HepG2 (cell line): ENCODE data around the gene RAB15. TPM values are rescaled to one million over a fixed set of nuclear protein-coding genes. Genes with fewer than 3 reads are reported as not detected.

ENCODE experiments used
- ATF5 ChIP-seq: sonication (generic); formaldehyde crosslinking; IDR thresholded peaks from 2 replicates; pipeline ENCODE4 v1.4.0; 2020; ENCODE audit warnings: mild to moderate bottlenecking, low read depth, missing genetic modification reagents
- CBFB ChIP-seq: sonication (generic); formaldehyde crosslinking; IDR thresholded peaks from 2 replicates; pipeline ENCODE4 v1.4.0; 2020; ENCODE audit warnings: missing genetic modification reagents
- CC2D1A ChIP-seq: sonication (generic); formaldehyde crosslinking; IDR thresholded peaks from 2 replicates; pipeline ENCODE4 v1.8.1; 2023; ENCODE audit warnings: mild to moderate bottlenecking, missing genetic modification reagents
- CREBL2 ChIP-seq: sonication (generic); formaldehyde crosslinking; IDR thresholded peaks from 2 replicates; pipeline ENCODE4 v1.8.1; 2023; ENCODE audit warnings: missing genetic modification reagents, mild to moderate bottlenecking, borderline replicate concordance
- HMGXB4 ChIP-seq, 2 experiments: sonication (generic) in 1 of 2; formaldehyde crosslinking in 1 of 2; IDR thresholded peaks; 2 replicates each; pipeline versions ENCODE4 v1.4.0 to v1.6.1; 2018 to 2020; ENCODE audit warnings: missing genetic modification reagents in 2 of 2, borderline replicate concordance in 1 of 2, low read depth in 1 of 2, mild to moderate bottlenecking in 1 of 2, missing biosample characterization in 1 of 2
- IKZF1 ChIP-seq: fragments of 450-650 bp; IDR thresholded peaks from 2 replicates; pipeline ENCODE4 v1.7.1; 2016
- MAFG ChIP-seq: sonication (generic); formaldehyde crosslinking; IDR thresholded peaks from 2 replicates; pipeline ENCODE4 v1.5.1; 2020; ENCODE audit warnings: mild to moderate bottlenecking, missing genetic modification reagents
- NBN ChIP-seq: fragments of 450-650 bp; conservative IDR thresholded peaks from 2 replicates; pipeline ENCODE4 v1.6.1; 2017
- SAFB2 ChIP-seq: sonication (generic); formaldehyde crosslinking; IDR thresholded peaks from 2 replicates; pipeline ENCODE4 v1.5.1; 2020; ENCODE audit warnings: missing genetic modification reagents, low read depth, mild to moderate bottlenecking, borderline replicate concordance
- SMAD1 ChIP-seq: sonication (generic); formaldehyde crosslinking; IDR thresholded peaks from 2 replicates; pipeline ENCODE4 v1.4.0; 2020; ENCODE audit warnings: missing genetic modification reagents, low read depth, mild to moderate bottlenecking, borderline replicate concordance
- SOX5 ChIP-seq: IDR thresholded peaks from 2 replicates; pipeline ENCODE4 v1.6.1; 2016; ENCODE audit warnings: borderline replicate concordance
- TCF7L2 ChIP-seq: IDR thresholded peaks from 2 replicates; pipeline ENCODE4 v1.6.1; 2011; ENCODE audit warnings: mild to moderate bottlenecking, low read depth, low read length, moderate library complexity
- THAP8 ChIP-seq: sonication (generic); formaldehyde crosslinking; IDR thresholded peaks from 2 replicates; pipeline ENCODE4 v1.5.1; 2020; ENCODE audit warnings: missing genetic modification reagents, mild to moderate bottlenecking, borderline replicate concordance
- ZBTB1 ChIP-seq: sonication (generic); formaldehyde crosslinking; IDR thresholded peaks from 2 replicates; pipeline ENCODE4 v1.4.0; 2020; ENCODE audit warnings: missing genetic modification reagents, borderline replicate concordance
- ZBTB44 ChIP-seq: sonication (generic); formaldehyde crosslinking; IDR thresholded peaks from 2 replicates; pipeline ENCODE4 v1.4.0; 2020; ENCODE audit warnings: missing genetic modification reagents
- ZNF510 ChIP-seq: sonication (generic); formaldehyde crosslinking; IDR thresholded peaks from 2 replicates; pipeline ENCODE4 v1.4.0; 2020; ENCODE audit warnings: low read depth, mild to moderate bottlenecking, missing genetic modification reagents
- ZNF549 ChIP-seq: sonication (generic); formaldehyde crosslinking; IDR thresholded peaks from 2 replicates; pipeline ENCODE4 v1.5.0; 2020; ENCODE audit warnings: missing genetic modification reagents
- ZNF589 ChIP-seq: sonication (generic); formaldehyde crosslinking; conservative IDR thresholded peaks from 2 replicates; pipeline ENCODE4 v1.8.0; 2022; ENCODE audit warnings: mild to moderate bottlenecking, moderate library complexity, missing genetic modification reagents
- ZNF724P ChIP-seq: sonication (generic); formaldehyde crosslinking; IDR thresholded peaks from 2 replicates; pipeline ENCODE4 v1.8.0; 2022; ENCODE audit warnings: missing genetic modification reagents, borderline replicate concordance
- ZNF749 ChIP-seq: sonication (generic); formaldehyde crosslinking; IDR thresholded peaks from 2 replicates; pipeline ENCODE4 v1.8.0; 2022; ENCODE audit warnings: mild to moderate bottlenecking, missing genetic modification reagents, moderate library complexity, borderline replicate concordance
- polyA plus RNA-seq, 8 experiments: library from polyadenylated mRNA; depleted of rRNA in 3 of 8; stranded (reverse) in 7 of 8; unstranded in 1 of 8; fragments of >200 nt; fragmentation: Illumina TruSeq in 4 of 8; extraction: Trizol in 4 of 8; gene quantifications; 2 replicates each; pipeline versions ENCODE4 v1.2.1 to v1.2.3, GENCODE V29; 2011 to 2016; ENCODE audit warnings: low read depth in 4 of 8, missing spikeins in 1 of 8, mixed read lengths in 1 of 8; ENCODE audit not compliant: insufficient read depth in 1 of 8
- total RNA-seq, 5 experiments: library from RNA; depleted of rRNA; stranded (reverse); fragments of >200 nt; fragmentation: Illumina TruSeq; extraction: Trizol; gene quantifications; 2 replicates each; pipeline ENCODE4 v1.2.3, GENCODE V29; 2016; ENCODE audit warnings: low read depth in 1 of 5

Gene RAB15
- total and polyA plus RNA-seq, 2 of the 13 experiments (the other 11 are each of a cell fraction or from before 2014, with no cell fraction given) = 7.4 to 18.5 TPM

GRCh38 chr14:64947710-64948611, 24.2 kb downstream of the RAB15 start (continued):
- TF ChIP-seq ATF5 = no peak
- peak; percentile 47; the same call in 1 of the 2 replicates for TF ChIP-seq SOX5 (CRISPR knock-in tag)
- no peak for TF ChIP-seq ZNF510
- no peak for TF ChIP-seq NBN
- TF ChIP-seq ZNF589 (CRISPR knock-in tag) = no peak
- TF ChIP-seq SAFB2 = no peak
- no peak for TF ChIP-seq CREBL2 (CRISPR knock-in tag)
- no peak for TF ChIP-seq HMGXB4 (CRISPR knock-in tag; IDR thresholded peaks at IDR 0.05; ENCODE audit: borderline replicate concordance in 1 of 2, low read depth in 1 of 2)
- TF ChIP-seq THAP8 (CRISPR knock-in tag) = no peak
- TF ChIP-seq TCF7L2 = no peak
- no peak for TF ChIP-seq ZBTB44 (CRISPR knock-in tag)
- no peak for TF ChIP-seq ZBTB1
- TF ChIP-seq SMAD1 (CRISPR knock-in tag) = no peak
- no peak for TF ChIP-seq CBFB (CRISPR knock-in tag)
- TF ChIP-seq ZNF549 = no peak
- no peak for TF ChIP-seq CC2D1A (CRISPR knock-in tag)
- TF ChIP-seq MAFG (CRISPR knock-in tag) = no peak
- TF ChIP-seq ZNF749 (CRISPR knock-in tag) = no peak
- no peak for TF ChIP-seq ZNF724P
- no peak for TF ChIP-seq IKZF1
